SK-N-SH treated with all-trans-retinoic acid at 6 μM for 48 hours (cell line): Measurements from ENCODE around the gene SCO2.
"Not testable (repeated sequence)": the region's sequence is repeated elsewhere in the genome, so short reads cannot be mapped to it uniquely, and the experiment has no call there.

Experiments
- ATAC-seq: fragments of 200-7000 bp; cut with Tn5 transposase; 3 replicates; pipeline ENCODE4 v1.9.1; 2020; ENCODE audit warnings: mild to moderate bottlenecking, moderate library complexity
- ARNTL ChIP-seq: fragments of 450-650 bp; formaldehyde crosslinking; IDR thresholded peaks from 2 replicates; pipeline ENCODE4 v1.5.0; 2020; ENCODE audit warnings: low read depth, mild to moderate bottlenecking, moderate library complexity, borderline replicate concordance
- ISL1 ChIP-seq: fragments of 250-450 bp; sonication (Bioruptor Pico); IDR thresholded peaks from 2 replicates; pipeline ENCODE4 v2.1.2; 2022; ENCODE audit warnings: mild to moderate bottlenecking, moderate library complexity
- OSR1 ChIP-seq: fragments of 250-450 bp; sonication (Bioruptor Pico); IDR thresholded peaks from 2 replicates; pipeline ENCODE4 v1.8.0; 2022; ENCODE audit warnings: moderate library complexity, mild to moderate bottlenecking, inconsistent platforms
- PPARA ChIP-seq: fragments of 250-450 bp; sonication (Bioruptor Pico); IDR thresholded peaks from 2 replicates; pipeline ENCODE4 v1.5.0; 2020; ENCODE audit warnings: mild to moderate bottlenecking, borderline replicate concordance
- RARB ChIP-seq: fragments of 250-450 bp; sonication (Bioruptor Pico); IDR thresholded peaks from 2 replicates; pipeline ENCODE4 v1.8.0; 2021; ENCODE audit warnings: mild to moderate bottlenecking, moderate library complexity
- TCF4 ChIP-seq: fragments of 250-450 bp; sonication (Bioruptor Pico); IDR thresholded peaks from 2 replicates; pipeline ENCODE4 v1.8.0; 2021; ENCODE audit warnings: mild to moderate bottlenecking, moderate library complexity, borderline replicate concordance
- ZC3H10 ChIP-seq: fragments of 250-450 bp; sonication (Bioruptor Pico); IDR thresholded peaks from 2 replicates; pipeline ENCODE4 v1.5.1; 2021; ENCODE audit warnings: mild to moderate bottlenecking, moderate library complexity
- ZFP3 ChIP-seq: fragments of 250-450 bp; sonication (Bioruptor Pico); IDR thresholded peaks from 2 replicates; pipeline ENCODE4 v1.5.0; 2020; ENCODE audit warnings: mild to moderate bottlenecking, moderate library complexity
- ZNF70 ChIP-seq: fragments of 450-650 bp; formaldehyde crosslinking; IDR thresholded peaks from 2 replicates; pipeline ENCODE4 v1.5.0; 2020; ENCODE audit warnings: mild to moderate bottlenecking, moderate library complexity
- ZNF8 ChIP-seq: fragments of 450-650 bp; formaldehyde crosslinking; IDR thresholded peaks from 2 replicates; pipeline ENCODE4 v1.5.0; 2020; ENCODE audit warnings: mild to moderate bottlenecking, moderate library complexity
- TF ChIP-seq, protein P1 (sequence below): fragments of 250-450 bp; sonication (Bioruptor Pico); IDR thresholded peaks from 2 replicates; pipeline ENCODE4 v1.8.0; 2020; ENCODE audit warnings: mild to moderate bottlenecking, moderate library complexity, borderline replicate concordance
- TF ChIP-seq, protein P2 (sequence below): fragments of 250-450 bp; sonication (Bioruptor Pico); IDR thresholded peaks from 2 replicates; pipeline ENCODE4 v1.5.1; 2020; ENCODE audit warnings: low read depth, mild to moderate bottlenecking, moderate library complexity
- TF ChIP-seq, protein P3 (sequence below): fragments of 250-450 bp; sonication (Bioruptor Pico); IDR thresholded peaks from 2 replicates; pipeline ENCODE4 v1.5.0; 2020; ENCODE audit warnings: mild to moderate bottlenecking, moderate library complexity
- TF ChIP-seq, protein P4 (sequence below): fragments of 250-450 bp; sonication (Bioruptor Pico); IDR thresholded peaks from 2 replicates; pipeline ENCODE4 v1.8.0; 2021; ENCODE audit warnings: low read depth, mild to moderate bottlenecking, moderate library complexity, borderline replicate concordance
- TF ChIP-seq, protein P5 (sequence below): fragments of 250-450 bp; sonication (Bioruptor Pico); IDR thresholded peaks from 2 replicates; pipeline ENCODE4 v1.5.1; 2021; ENCODE audit warnings: mild to moderate bottlenecking, moderate library complexity

The SCO2 gene

DNA sequence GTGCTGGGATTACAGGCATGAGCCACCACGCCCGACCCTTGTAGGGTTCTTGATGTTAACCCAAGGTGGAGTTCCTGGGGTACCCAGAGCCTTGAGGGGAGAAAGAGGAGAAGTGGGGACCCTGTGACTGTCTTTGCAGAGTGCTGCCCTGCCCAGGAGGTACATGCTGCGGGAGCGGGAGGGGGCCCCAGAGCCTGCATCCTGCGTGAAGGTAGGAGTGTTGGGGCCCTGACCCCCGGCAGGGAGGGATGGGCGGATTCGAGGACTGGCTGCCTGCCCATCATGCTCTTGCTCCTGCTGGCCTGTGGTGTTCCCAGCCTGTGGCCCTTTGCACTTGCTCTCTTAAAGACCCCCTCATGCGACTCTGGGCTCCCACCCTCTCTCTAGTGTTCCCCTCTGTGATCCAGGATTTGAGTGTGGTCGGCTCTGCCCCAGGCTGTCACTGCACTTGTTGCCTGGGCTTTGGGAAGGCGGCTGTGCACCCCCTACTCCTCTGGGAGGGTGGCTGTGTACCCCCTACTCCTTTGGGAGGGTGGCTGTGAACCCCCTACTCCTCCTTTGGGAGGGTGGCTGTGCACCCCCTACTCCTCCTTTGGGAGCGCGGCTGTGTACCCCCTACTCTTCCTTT, 4.5 kb downstream of the SCO2 start:
- no peak for ATAC-seq
- no peak for TF ChIP-seq ZFP3
- no peak for TF ChIP-seq RARB (CRISPR knock-in tag)
- TF ChIP-seq, protein P1, sequence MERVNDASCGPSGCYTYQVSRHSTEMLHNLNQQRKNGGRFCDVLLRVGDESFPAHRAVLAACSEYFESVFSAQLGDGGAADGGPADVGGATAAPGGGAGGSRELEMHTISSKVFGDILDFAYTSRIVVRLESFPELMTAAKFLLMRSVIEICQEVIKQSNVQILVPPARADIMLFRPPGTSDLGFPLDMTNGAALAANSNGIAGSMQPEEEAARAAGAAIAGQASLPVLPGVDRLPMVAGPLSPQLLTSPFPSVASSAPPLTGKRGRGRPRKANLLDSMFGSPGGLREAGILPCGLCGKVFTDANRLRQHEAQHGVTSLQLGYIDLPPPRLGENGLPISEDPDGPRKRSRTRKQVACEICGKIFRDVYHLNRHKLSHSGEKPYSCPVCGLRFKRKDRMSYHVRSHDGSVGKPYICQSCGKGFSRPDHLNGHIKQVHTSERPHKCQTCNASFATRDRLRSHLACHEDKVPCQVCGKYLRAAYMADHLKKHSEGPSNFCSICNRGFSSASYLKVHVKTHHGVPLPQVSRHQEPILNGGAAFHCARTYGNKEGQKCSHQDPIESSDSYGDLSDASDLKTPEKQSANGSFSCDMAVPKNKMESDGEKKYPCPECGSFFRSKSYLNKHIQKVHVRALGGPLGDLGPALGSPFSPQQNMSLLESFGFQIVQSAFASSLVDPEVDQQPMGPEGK (CRISPR knock-in tag): no peak
- no peak for TF ChIP-seq ISL1 (CRISPR knock-in tag)
- TF ChIP-seq, protein P2, sequence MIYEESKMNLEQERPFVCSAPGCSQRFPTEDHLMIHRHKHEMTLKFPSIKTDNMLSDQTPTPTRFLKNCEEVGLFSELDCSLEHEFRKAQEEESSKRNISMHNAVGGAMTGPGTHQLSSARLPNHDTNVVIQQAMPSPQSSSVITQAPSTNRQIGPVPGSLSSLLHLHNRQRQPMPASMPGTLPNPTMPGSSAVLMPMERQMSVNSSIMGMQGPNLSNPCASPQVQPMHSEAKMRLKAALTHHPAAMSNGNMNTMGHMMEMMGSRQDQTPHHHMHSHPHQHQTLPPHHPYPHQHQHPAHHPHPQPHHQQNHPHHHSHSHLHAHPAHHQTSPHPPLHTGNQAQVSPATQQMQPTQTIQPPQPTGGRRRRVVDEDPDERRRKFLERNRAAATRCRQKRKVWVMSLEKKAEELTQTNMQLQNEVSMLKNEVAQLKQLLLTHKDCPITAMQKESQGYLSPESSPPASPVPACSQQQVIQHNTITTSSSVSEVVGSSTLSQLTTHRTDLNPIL (CRISPR knock-in tag): no peak
- TF ChIP-seq, protein P3, sequence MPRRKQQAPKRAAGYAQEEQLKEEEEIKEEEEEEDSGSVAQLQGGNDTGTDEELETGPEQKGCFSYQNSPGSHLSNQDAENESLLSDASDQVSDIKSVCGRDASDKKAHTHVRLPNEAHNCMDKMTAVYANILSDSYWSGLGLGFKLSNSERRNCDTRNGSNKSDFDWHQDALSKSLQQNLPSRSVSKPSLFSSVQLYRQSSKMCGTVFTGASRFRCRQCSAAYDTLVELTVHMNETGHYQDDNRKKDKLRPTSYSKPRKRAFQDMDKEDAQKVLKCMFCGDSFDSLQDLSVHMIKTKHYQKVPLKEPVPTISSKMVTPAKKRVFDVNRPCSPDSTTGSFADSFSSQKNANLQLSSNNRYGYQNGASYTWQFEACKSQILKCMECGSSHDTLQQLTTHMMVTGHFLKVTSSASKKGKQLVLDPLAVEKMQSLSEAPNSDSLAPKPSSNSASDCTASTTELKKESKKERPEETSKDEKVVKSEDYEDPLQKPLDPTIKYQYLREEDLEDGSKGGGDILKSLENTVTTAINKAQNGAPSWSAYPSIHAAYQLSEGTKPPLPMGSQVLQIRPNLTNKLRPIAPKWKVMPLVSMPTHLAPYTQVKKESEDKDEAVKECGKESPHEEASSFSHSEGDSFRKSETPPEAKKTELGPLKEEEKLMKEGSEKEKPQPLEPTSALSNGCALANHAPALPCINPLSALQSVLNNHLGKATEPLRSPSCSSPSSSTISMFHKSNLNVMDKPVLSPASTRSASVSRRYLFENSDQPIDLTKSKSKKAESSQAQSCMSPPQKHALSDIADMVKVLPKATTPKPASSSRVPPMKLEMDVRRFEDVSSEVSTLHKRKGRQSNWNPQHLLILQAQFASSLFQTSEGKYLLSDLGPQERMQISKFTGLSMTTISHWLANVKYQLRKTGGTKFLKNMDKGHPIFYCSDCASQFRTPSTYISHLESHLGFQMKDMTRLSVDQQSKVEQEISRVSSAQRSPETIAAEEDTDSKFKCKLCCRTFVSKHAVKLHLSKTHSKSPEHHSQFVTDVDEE (CRISPR knock-in tag): no peak
- TF ChIP-seq TCF4: no peak
- TF ChIP-seq, protein P4, sequence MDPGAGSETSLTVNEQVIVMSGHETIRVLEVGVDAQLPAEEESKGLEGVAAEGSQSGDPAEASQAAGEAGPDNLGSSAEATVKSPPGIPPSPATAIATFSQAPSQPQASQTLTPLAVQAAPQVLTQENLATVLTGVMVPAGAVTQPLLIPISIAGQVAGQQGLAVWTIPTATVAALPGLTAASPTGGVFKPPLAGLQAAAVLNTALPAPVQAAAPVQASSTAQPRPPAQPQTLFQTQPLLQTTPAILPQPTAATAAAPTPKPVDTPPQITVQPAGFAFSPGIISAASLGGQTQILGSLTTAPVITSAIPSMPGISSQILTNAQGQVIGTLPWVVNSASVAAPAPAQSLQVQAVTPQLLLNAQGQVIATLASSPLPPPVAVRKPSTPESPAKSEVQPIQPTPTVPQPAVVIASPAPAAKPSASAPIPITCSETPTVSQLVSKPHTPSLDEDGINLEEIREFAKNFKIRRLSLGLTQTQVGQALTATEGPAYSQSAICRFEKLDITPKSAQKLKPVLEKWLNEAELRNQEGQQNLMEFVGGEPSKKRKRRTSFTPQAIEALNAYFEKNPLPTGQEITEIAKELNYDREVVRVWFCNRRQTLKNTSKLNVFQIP (CRISPR knock-in tag): no peak

DNA sequence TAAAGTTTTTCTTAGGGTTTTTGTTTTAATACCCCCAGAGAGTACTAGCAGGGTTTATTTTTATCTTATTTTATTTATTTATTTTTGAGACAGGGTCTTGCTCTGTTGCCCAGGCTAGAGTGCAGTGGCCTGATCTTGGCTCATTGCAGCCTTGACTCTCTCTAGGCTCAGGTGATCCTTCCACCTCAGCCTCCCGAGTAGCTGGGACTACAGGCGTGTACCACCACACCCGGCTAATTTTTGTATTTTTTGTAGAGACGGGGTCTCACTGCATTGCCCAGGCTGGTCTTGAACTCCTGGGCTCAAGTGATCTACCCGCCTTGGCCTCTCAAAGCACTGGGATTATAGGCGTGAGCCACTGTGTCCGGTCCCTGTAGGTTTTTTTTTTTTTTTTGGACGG, 5.2 kb downstream of the SCO2 start:
- not testable (repeated sequence) for ATAC-seq

DNA sequence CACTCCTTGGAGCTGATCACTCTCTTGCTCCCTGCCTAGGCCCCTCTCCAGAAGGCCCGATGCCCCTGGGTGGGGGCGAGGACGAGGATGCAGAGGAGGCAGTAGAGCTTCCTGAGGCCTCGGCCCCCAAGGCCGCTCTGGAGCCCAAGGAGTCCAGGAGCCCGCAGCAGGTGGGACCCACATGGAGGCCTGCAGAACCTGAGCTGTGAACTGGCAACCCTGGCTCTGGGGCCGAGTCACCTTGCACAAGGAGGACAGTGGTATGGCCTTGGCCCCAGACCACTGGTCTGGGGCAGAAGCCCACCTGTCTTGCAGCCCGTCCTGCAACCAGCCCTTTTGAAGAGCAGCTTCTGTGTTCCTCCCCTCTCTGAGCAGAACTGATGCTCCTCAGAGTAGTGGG, 6.2 kb downstream of the SCO2 start:
- no peak for TF ChIP-seq OSR1 (CRISPR knock-in tag)
- TF ChIP-seq, protein P3 (CRISPR knock-in tag): no peak
- no peak for TF ChIP-seq ZC3H10 (CRISPR knock-in tag)
- no peak for ATAC-seq

DNA sequence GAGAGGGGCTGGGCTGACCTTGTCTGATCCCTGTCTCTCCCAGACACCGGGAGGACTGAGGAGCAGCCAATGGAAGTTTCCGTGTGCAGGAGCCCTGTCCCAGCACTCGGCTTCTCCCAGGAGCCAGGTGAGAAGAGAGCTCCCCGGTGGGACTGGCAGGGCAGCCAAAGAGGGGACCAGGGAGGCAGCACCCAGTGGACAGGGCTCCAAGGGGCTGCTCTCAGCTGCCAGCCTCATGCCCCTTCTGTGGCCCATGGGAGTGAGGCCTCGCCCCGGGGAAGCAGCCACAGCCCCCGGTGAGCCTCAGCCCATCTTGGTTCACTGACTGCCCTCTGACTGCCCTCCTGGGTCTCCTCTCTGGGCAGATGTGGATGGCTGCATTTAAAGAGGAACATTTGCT, 6.8 kb downstream of the SCO2 start:
- no peak for ATAC-seq
- TF ChIP-seq, protein P5, sequence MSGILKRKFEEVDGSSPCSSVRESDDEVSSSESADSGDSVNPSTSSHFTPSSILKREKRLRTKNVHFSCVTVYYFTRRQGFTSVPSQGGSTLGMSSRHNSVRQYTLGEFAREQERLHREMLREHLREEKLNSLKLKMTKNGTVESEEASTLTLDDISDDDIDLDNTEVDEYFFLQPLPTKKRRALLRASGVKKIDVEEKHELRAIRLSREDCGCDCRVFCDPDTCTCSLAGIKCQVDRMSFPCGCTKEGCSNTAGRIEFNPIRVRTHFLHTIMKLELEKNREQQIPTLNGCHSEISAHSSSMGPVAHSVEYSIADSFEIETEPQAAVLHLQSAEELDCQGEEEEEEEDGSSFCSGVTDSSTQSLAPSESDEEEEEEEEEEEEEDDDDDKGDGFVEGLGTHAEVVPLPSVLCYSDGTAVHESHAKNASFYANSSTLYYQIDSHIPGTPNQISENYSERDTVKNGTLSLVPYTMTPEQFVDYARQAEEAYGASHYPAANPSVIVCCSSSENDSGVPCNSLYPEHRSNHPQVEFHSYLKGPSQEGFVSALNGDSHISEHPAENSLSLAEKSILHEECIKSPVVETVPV (CRISPR knock-in tag): no peak
- TF ChIP-seq OSR1 (CRISPR knock-in tag): no peak
- no peak for TF ChIP-seq ARNTL (CRISPR knock-in tag)
- no peak for TF ChIP-seq ZNF70 (CRISPR knock-in tag)
- TF ChIP-seq, protein P3 (CRISPR knock-in tag): no peak
- no peak for TF ChIP-seq RARB (CRISPR knock-in tag)
- TF ChIP-seq ZNF8 (CRISPR knock-in tag): no peak
- TF ChIP-seq PPARA (CRISPR knock-in tag): no peak
- TF ChIP-seq, protein P1 (CRISPR knock-in tag): no peak
- TF ChIP-seq, protein P2 (CRISPR knock-in tag): no peak
